ENCODE measurements around the gene TMEM163.

TMEM163 gene

DNA sequence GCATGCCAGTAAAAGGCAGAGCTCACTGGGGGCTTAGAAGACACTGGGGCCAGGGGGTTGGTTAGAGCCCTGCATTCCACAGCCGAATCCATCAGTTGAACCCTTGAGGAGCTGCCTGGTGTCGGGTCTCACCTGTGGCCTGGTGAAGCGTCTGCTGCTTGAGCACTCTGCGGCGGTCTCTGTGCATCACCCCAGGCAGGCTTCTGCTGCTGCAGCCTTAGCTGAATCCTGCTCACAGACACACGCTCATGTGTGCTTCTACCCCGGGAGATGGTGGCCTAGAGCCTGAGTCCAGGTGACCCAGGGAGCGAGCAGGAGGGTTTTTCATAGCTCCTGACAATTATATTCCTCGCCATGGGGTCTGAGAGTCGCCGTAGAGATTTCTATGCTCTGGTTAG, 272.8 kb downstream of the TMEM163 start:
- TF ChIP-seq, protein P1, sequence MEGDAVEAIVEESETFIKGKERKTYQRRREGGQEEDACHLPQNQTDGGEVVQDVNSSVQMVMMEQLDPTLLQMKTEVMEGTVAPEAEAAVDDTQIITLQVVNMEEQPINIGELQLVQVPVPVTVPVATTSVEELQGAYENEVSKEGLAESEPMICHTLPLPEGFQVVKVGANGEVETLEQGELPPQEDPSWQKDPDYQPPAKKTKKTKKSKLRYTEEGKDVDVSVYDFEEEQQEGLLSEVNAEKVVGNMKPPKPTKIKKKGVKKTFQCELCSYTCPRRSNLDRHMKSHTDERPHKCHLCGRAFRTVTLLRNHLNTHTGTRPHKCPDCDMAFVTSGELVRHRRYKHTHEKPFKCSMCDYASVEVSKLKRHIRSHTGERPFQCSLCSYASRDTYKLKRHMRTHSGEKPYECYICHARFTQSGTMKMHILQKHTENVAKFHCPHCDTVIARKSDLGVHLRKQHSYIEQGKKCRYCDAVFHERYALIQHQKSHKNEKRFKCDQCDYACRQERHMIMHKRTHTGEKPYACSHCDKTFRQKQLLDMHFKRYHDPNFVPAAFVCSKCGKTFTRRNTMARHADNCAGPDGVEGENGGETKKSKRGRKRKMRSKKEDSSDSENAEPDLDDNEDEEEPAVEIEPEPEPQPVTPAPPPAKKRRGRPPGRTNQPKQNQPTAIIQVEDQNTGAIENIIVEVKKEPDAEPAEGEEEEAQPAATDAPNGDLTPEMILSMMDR (IDR thresholded peaks at IDR 0.05; ENCODE audit: unreplicated experiment in 3 of 3), result no peak
- peaks cover 28% of the 10 kb centered on the region for H3K36me3 Mint-ChIP-seq (ENCODE audit: low read depth)
- peak overlapping the region in 1 of 3 experiments; percentile 75 for H3K27ac Mint-ChIP-seq
- H3K9me3 Mint-ChIP-seq, result no peaks in the 10 kb centered on the region
- no peak overlapping the region for H3K4me3 Mint-ChIP-seq
- peaks cover 3% of the 10 kb centered on the region for H3K27me3 Mint-ChIP-seq (ENCODE audit: low read depth)
- H3K4me1 Mint-ChIP-seq, result peaks cover 42% of the 10 kb centered on the region

DNA sequence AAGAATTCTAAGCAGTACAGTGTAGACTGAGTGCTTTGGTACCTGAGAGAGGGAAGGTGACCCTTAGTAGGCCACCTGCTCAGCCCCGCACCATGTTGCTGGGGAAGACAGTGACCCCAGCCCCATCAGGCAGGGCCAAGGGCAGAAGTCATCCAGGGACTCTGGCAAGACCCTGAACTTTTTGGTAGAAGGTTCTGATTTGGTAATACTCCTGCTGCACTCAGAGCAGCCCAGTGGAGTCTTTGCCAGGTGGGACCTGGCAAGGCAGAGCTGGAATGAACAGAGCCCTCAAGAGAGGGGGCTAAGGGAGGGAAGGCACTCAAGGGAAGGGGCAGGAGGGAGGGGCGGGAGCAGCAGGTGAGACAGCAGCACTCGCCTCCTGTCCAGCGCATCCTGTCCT, 273.7 kb downstream of the TMEM163 start:
- peaks cover 3% of the 10 kb centered on the region for H3K27me3 Mint-ChIP-seq (ENCODE audit: low read depth)
- H3K4me1 Mint-ChIP-seq, result peaks cover 33% of the 10 kb centered on the region
- H3K4me3 Mint-ChIP-seq, result no peak overlapping the region
- peaks cover 32% of the 10 kb centered on the region for H3K36me3 Mint-ChIP-seq (ENCODE audit: low read depth)
- H3K9me3 Mint-ChIP-seq, result no peaks in the 10 kb centered on the region
- TF ChIP-seq, protein P1 (IDR thresholded peaks at IDR 0.05; ENCODE audit: unreplicated experiment in 3 of 3), result no peak
- H3K27ac Mint-ChIP-seq, result no peak overlapping the region

GRCh38 chr2:134443814-134444480, 274.9 kb downstream of the TMEM163 start:
- Mint-ChIP-seq H3K27me3 (ENCODE audit: low read depth) (peaks cover 3% of the 10 kb centered on the region), H3K36me3 (ENCODE audit: low read depth) (peaks cover 34% of the 10 kb centered on the region), H3K27ac (no peak overlapping the region), H3K9me3 (no peaks in the 10 kb centered on the region), H3K4me1 (peaks cover 31% of the 10 kb centered on the region), H3K4me3 (no peak overlapping the region)
- TF ChIP-seq, protein P1 (IDR thresholded peaks at IDR 0.05; ENCODE audit: unreplicated experiment in 3 of 3), result no peak

DNA sequence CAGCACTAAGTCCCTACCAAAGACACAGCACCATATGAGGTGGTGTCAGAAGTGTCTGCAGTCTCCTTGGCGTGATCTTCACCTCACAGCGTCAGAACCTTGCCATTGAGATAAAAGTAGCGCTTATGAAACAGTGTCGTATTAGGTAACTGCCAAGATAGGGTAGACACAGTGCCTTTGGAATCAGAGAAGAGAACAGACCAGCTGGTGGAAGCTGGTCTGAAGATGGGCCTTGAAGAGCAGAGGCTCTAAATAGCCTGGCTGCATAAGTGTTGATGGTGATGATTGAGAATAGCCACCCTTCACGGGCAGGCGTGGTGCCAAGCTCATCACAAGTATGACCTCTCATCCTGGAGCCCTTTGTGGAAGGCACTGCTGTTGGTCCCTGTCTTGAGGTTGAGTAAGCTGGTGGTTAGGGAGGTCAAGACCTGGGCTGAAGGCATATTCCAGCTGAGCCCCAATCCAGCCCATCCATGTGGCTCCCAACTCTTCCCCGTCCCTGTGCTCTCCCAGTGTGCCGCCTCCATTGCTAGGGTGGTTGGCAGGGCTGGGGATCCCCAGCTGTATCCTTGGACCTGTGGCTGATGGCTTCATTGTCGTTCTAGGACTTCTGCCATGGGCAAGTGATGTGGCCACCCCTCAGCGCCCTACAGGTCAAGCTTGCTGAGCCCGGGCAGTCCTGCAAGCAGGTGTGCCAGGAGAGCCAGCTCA, 277.5 kb downstream of the TMEM163 start:
- H3K36me3 Mint-ChIP-seq (ENCODE audit: low read depth), result peaks cover 34% of the 10 kb centered on the region
- H3K27me3 Mint-ChIP-seq (ENCODE audit: low read depth), result no peaks in the 10 kb centered on the region
- H3K4me3 Mint-ChIP-seq, result no peak overlapping the region
- H3K27ac Mint-ChIP-seq, result no peak overlapping the region
- H3K4me1 Mint-ChIP-seq, result peaks cover 11% of the 10 kb centered on the region
- H3K9me3 Mint-ChIP-seq, result no peaks in the 10 kb centered on the region
- TF ChIP-seq, protein P1 (IDR thresholded peaks at IDR 0.05; ENCODE audit: unreplicated experiment in 3 of 3), result no peak

DNA sequence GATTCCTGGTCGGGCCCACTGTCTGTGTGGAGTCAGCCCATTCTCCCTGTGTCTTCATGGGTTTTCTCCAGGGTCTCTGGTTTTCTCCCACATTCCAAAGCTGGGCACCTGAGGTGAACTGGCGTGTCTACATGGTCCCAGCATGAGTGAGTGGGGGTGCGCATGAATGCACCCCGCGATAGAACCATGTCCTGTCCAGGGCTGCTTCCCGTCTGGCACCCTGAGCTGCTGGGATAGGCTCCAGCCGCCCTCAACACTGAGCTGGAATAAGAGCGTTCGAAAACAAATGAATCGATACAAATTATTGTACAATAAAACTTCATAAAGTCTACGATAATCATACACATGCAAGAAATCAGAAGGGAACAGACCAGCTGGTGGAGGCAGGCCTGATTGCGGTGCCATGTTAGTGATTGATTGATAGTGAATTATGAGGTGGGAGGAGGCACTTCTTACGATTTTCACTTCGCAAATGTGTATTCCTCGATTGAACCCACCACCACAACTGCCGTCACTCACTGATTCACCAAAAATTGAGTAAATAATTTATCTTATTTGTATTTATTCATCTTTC, 278.4 kb downstream of the TMEM163 start:
- no peak overlapping the region for H3K4me3 Mint-ChIP-seq
- TF ChIP-seq, protein P1 (IDR thresholded peaks at IDR 0.05; ENCODE audit: unreplicated experiment in 3 of 3), result no peak
- no peaks in the 10 kb centered on the region for H3K27me3 Mint-ChIP-seq (ENCODE audit: low read depth)
- H3K4me1 Mint-ChIP-seq, result peaks cover 2% of the 10 kb centered on the region
- no peaks in the 10 kb centered on the region for H3K9me3 Mint-ChIP-seq
- no peak overlapping the region for H3K27ac Mint-ChIP-seq
- H3K36me3 Mint-ChIP-seq (ENCODE audit: low read depth), result peaks cover 35% of the 10 kb centered on the region

All from nephron (organoid).